Transverse colon (tissue), 4 donors: ENCODE data around the gene TMA7B. TPM values are rescaled to one million over a fixed set of nuclear protein-coding genes. Genes with fewer than 3 reads are reported as not detected.

Source experiments
- DNase-seq: peaks from one replicate; pipeline ENCODE4 v3.0.0-alpha.2; 2019
- H3K27ac ChIP-seq, 4 donors: fragments of 200-600 bp; sonication (generic); 2 replicates each; pipeline ENCODE4 v1.5.1; 2016 to 2018; ENCODE audit warnings: inconsistent platforms in 4 of 4
- H3K27me3 ChIP-seq: fragments of 200-600 bp; sonication (generic); 2 replicates; pipeline ENCODE4 v1.5.1; 2017; ENCODE audit warnings: inconsistent platforms
- H3K36me3 ChIP-seq, 4 donors: fragments of 200-600 bp; sonication (generic); 2 replicates each; pipeline ENCODE4 v1.5.1; 2017 to 2019; ENCODE audit warnings: inconsistent platforms in 4 of 4
- H3K4me1 ChIP-seq, 4 donors: fragments of 200-600 bp; sonication (generic); 2 replicates each; pipeline ENCODE4 v1.5.1; 2017 to 2020; ENCODE audit warnings: inconsistent platforms in 4 of 4
- H3K4me3 ChIP-seq, 4 donors: fragments of 200-600 bp; sonication (generic); 1 replicate in 1 of 4; 2 replicates in 3 of 4; pipeline versions ENCODE4 v1.5.1 to v1.6.1; 2017 to 2019; ENCODE audit warnings: inconsistent platforms in 4 of 4
- H3K9me3 ChIP-seq, 2 donors: fragments of 200-600 bp; sonication (generic); 2 replicates each; pipeline ENCODE4 v1.5.1; 2017 to 2019; ENCODE audit warnings: inconsistent platforms in 2 of 2
- CTCF ChIP-seq, 5 experiments: fragments of 200-600 bp in 3 of 5; fragments of 450-650 bp in 2 of 5; sonication (generic) in 3 of 5; IDR thresholded peaks; 1 replicate in 2 of 5; 2 replicates in 3 of 5; pipeline ENCODE4 v1.5.1; 2016 to 2017; ENCODE audit warnings: antibody characterized with exemption in 5 of 5, inconsistent platforms in 3 of 5, mild to moderate bottlenecking in 2 of 5, moderate library complexity in 1 of 5
- EP300 ChIP-seq: sonication (generic); formaldehyde crosslinking; IDR thresholded peaks from one replicate; pipeline ENCODE4 v1.6.1; 2017; ENCODE audit warnings: antibody characterized with exemption, low read depth
- POLR2A ChIP-seq: fragments of 450-650 bp; IDR thresholded peaks from one replicate; pipeline ENCODE4 v1.6.1; 2016; ENCODE audit warnings: antibody characterized with exemption, mild to moderate bottlenecking, moderate library complexity
- POLR2AphosphoS5 ChIP-seq, 3 donors: sonication (generic); formaldehyde crosslinking; IDR thresholded peaks; one replicate each; pipeline ENCODE4 v1.6.1; 2016; ENCODE audit warnings: antibody characterized with exemption in 3 of 3
- WGBS, 2 donors: methylation state at CpG; one replicate each; pipeline ENCODE4 v1.1.5; 2018; ENCODE audit warnings: low coverage in 1 of 2; 5-methylcytosine and 5-hydroxymethylcytosine counted together
- in situ Hi-C, 4 donors: fragments of 200-750 bp; cut with MboI; loops; one replicate each; pipeline versions ENCODE4 v1.15.0 to v1.15.1; 2017; ENCODE audit warnings: low sequenced_read_pairs in 3 of 4, low pct_ligation_motif_present in 1 of 4, low pct_unique_long_range_greater_than_20kb in 1 of 4
- intact Hi-C: fragments of 100-400 bp; cut with DNase I; formaldehyde crosslinking; loops from one replicate; pipeline ENCODE4 v1.15.1; 2023; ENCODE audit warnings: low total_unique reads
- total RNA-seq, 4 donors: library from RNA; depleted of rRNA; stranded (reverse); fragments of >200 nt; gene quantifications; one replicate each; pipeline ENCODE4 v1.1.0, GENCODE V29; 2016

TMA7B gene
- total RNA-seq, 4 donors from 2014 or later, result 0.80 TPM; not detected in 3

GRCh38 chr22:39974065-39974464 lies 13.9 kb downstream of the TMA7B start:
- H3K4me3 ChIP-seq, result no peak overlapping the region
- DNase-seq, result no peak
- no peaks in the 10 kb centered on the region for H3K4me1 ChIP-seq
- no peaks in the 10 kb centered on the region for H3K36me3 ChIP-seq
- 82% methylated on average over 5 of the region's 5 CpGs for WGBS, 2 donors
- intact Hi-C loops (no loop called here), in situ Hi-C loops (no loop called here)
- no peak overlapping the region for H3K27ac ChIP-seq
- no peaks in the 10 kb centered on the region for H3K9me3 ChIP-seq
- peaks cover 18% of the 10 kb centered on the region for H3K27me3 ChIP-seq
- TF ChIP-seq EP300 (no peak), POLR2A (no peak), POLR2AphosphoS5 (IDR thresholded peaks at IDR 0.05) (no peak), CTCF (IDR thresholded peaks at IDR 0.05) (no peak)

- 71 to 83% methylated on average over 3 to 6 of the region's 6 CpGs for WGBS, 2 donors
- intact Hi-C loops (no loop called here), in situ Hi-C loops (no loop called here)
- Histone ChIP-seq H3K4me3 (no peak overlapping the region), H3K9me3 (no peaks in the 10 kb centered on the region), H3K27me3 (peaks cover 15% of the 10 kb centered on the region), H3K36me3 (no peaks in the 10 kb centered on the region), H3K4me1 (no peaks in the 10 kb centered on the region), H3K27ac (no peak overlapping the region)
- TF ChIP-seq EP300 (no peak), POLR2A (no peak), POLR2AphosphoS5 (IDR thresholded peaks at IDR 0.05) (no peak), CTCF (IDR thresholded peaks at IDR 0.05) (no peak)
- DNase-seq, result no peak
These were observed 18.9 kb downstream of the TMA7B start for GRCh38 chr22:39979048-39979447.

- TF ChIP-seq POLR2AphosphoS5 (IDR thresholded peaks at IDR 0.05), result no peak
- TF ChIP-seq POLR2A, result no peak
- no peak for TF ChIP-seq EP300
- TF ChIP-seq CTCF (IDR thresholded peaks at IDR 0.05), result no peak
- intact Hi-C loops, result no loop called here
- no peaks in the 10 kb centered on the region for H3K36me3 ChIP-seq
- DNase-seq, result no peak
- in situ Hi-C loops, result no loop called here
- peaks cover 15% of the 10 kb centered on the region for H3K27me3 ChIP-seq
- no peak overlapping the region for H3K27ac ChIP-seq
- H3K9me3 ChIP-seq, result no peaks in the 10 kb centered on the region
- no peak overlapping the region for H3K4me3 ChIP-seq
- no peaks in the 10 kb centered on the region for H3K4me1 ChIP-seq
- 83% methylated on average over 5 of the region's 5 CpGs; no CpG with 5 or more reads in 1 of the 2 donors for WGBS, 2 donors
These were observed 19.3 kb downstream of the TMA7B start for GRCh38 chr22:39979458-39979857.

DNA sequence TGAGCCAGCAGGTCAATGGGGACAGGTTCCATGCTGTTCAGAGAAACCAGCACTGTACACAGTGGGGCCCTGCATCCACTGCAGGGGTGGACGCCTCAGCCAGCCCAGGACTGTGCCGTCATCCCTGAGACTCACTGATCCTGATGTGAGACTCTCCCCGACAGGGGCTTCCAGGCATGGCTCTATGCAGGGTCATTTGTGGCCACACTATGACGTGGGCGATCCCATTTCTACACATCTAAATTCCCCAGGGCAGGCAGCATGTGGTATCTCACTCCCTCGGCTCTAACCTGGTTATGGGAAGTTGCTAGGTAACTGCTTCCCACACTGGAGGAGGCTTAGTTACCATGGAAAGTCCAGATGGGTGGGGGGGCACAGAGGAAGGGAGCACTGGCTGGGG lies 20.4 kb downstream of the TMA7B start:
- in situ Hi-C loops (no loop called here), intact Hi-C loops (no loop called here)
- TF ChIP-seq CTCF (IDR thresholded peaks at IDR 0.05), result no peak
- TF ChIP-seq POLR2A, result no peak
- TF ChIP-seq EP300, result no peak
- no peak for TF ChIP-seq POLR2AphosphoS5 (IDR thresholded peaks at IDR 0.05)
- peaks cover 0 to 5% (median under 1%) of the 10 kb centered on the region in 4 donors for H3K4me1 ChIP-seq
- no peaks in the 10 kb centered on the region for H3K9me3 ChIP-seq
- 37% methylated on average over 4 of the region's 6 CpGs; no CpG with 5 or more reads in 1 of the 2 donors for WGBS, 2 donors
- H3K27ac ChIP-seq, result no peak overlapping the region
- H3K27me3 ChIP-seq, result peaks cover 15% of the 10 kb centered on the region
- H3K4me3 ChIP-seq, result no peak overlapping the region
- DNase-seq, result no peak
- H3K36me3 ChIP-seq, result no peaks in the 10 kb centered on the region
